K562 treated with DMSO at 1 percent for 24 hours (cell line): ENCODE results near the gene UBE2E1. TPM values are rescaled to one million over a fixed set of nuclear protein-coding genes. Genes with fewer than 3 reads are reported as not detected.

Experiments used
- total RNA-seq: library from RNA; unstranded; fragments of 300-600 nt; gene quantifications from 2 replicates; pipeline ENCODE4 v1.2.3, GENCODE V29; 2022; ENCODE audit warnings: low read depth; ENCODE audit not compliant: insufficient read depth

UBE2E1 gene
- 52.7 and 58.7 TPM in 2 replicates for total RNA-seq

DNA sequence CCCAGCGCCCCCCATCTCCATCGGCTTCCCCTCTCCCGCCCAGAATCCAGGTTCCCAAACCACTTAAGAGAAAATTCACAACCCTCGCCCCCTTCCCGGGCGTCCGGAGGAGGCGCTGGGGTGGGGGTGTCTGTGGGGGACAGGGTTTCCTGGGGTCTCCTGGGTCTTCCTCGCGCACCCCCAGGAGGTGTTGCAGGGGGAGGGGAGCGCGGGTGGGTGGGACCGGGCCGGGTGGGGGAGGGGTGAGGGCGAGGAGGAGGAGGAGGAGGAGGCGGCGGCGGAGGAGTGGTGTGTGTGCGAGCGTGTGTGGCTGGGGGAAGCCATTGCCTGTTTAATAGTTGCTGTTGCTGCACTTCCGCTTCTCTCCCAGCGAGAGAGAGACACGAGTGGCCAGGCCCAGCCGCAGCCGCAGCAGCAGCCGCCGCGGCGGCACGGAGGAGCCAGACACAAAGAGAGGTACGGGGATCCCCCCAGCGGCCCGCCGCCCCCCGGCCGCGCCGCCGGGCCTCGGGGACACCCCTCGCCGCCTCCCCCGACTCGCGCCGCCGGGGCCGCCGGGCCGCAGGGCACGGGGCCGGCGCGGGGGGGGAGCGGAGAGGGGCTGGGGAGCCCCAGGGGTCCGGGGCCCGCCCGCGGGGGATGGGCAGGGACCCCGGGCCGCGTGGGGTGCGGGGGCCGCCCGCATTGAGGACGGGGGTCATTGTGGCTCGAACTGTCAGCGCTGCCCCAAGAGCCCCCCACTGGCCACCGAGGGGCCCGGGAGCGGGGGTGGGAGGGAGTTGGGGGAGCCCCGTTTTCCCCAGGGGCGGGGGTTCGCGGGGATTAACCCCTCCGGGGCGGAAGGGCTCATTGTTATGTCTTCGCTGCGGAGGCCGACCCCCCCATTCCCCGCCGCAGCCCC lies at the start of gene UBE2E1:
UBE2E1 (plus strand) TSS at position 323 of the 901 bp plus-strand sequence. CDS start 1,315 bp downstream, outside the sequence.

DNA sequence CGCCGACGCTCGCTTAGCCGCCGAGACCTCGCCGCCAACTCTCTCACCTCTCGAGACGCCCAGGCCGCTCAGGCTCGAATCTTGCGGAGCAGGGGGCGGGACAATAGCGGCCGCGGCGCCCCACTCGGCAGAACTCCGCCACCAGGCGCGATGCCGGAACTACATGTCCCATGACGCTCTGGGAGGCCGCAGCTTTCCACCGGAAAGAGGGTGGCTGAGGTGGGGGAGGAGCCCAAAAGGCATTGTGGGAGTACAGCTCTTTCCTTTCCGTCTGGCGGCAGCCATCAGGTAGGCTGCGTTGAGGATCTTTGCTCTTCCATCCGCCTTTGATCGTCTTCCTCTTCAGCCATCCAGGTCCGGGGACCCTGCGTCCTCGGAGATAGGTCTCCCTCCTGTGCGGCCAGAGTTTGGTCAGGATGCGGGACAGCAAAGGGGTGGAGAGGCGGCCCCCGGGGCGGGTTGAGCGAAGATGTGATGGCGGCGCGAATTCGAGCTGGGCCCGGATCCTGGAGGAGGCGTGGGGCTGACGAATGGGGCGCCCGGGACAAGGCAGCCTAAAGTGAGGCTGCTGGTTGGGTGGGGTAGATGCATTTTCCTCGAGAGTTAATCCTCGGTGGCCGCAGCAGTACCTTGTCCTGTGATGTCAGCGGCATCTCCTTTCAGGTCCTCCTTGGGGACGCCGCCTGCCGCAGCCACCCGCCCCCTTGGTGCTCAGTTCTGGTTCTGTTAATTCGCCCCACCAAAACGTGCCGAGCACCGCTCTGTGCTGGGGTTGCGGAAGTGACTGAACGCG lies 111.3 kb downstream of the UBE2E1 start, which contains the start of the genes NKIRAS1 and RPL15:
NKIRAS1 (minus strand) TSS at position 105 of the 793 bp plus-strand sequence. CDS start 6,086 bp downstream, outside the sequence.
RPL15 (plus strand) TSS at position 247 of the 793 bp plus-strand sequence. CDS start 728 bp downstream, outside the sequence.

Other genes starting within 250 kb of the UBE2E1 start
- 6.7 and 8.5 TPM in 2 replicates for gene NKIRAS1, start 111.0 kb downstream of the UBE2E1 start, total RNA-seq
- gene RPL15, start 111.2 kb downstream of the UBE2E1 start, total RNA-seq = 4,703 and 4,833 TPM in 2 replicates
- gene NR1D2, start 139.3 kb downstream of the UBE2E1 start, total RNA-seq = 3.7 and 5.1 TPM in 2 replicates